PFSK-1 (cell line): Measurements from ENCODE around the gene GSTM2.

Experiments used
- FOXP2 ChIP-seq: optimal IDR thresholded peaks from 2 replicates; pipeline ENCODE3; 2011; ENCODE audit warnings: borderline replicate concordance, control low read depth, inconsistent platforms; ENCODE audit not compliant: insufficient read depth; ENCODE audit errors: extremely low read length, extremely low read depth
- POLR2AphosphoS5 ChIP-seq: IDR thresholded peaks from 2 replicates; pipeline ENCODE4 v1.6.1; 2012; ENCODE audit warnings: low read depth, mild to moderate bottlenecking, control low read depth, low read length, moderate library complexity
- SIN3A ChIP-seq: IDR thresholded peaks from 2 replicates; pipeline ENCODE4 v1.6.1; 2012; ENCODE audit warnings: mild to moderate bottlenecking, low read length, moderate library complexity, borderline replicate concordance; ENCODE audit not compliant: insufficient read depth
- TAF1 ChIP-seq: IDR thresholded peaks from 2 replicates; pipeline ENCODE4 v1.6.1; 2012; ENCODE audit warnings: low read length, control low read depth, borderline replicate concordance; ENCODE audit not compliant: insufficient read depth
- TF ChIP-seq, protein P1 (sequence below), 2 experiments: IDR thresholded peaks; 2 replicates each; pipeline versions ENCODE4 v1.6.1 to v1.8.0; 2011 to 2012; ENCODE audit warnings: low read depth in 2 of 2, low read length in 2 of 2, control low read depth in 1 of 2, inconsistent platforms in 1 of 2, mild to moderate bottlenecking in 1 of 2, moderate library complexity in 1 of 2; ENCODE audit not compliant: insufficient read depth in 1 of 2

Gene GSTM2

DNA sequence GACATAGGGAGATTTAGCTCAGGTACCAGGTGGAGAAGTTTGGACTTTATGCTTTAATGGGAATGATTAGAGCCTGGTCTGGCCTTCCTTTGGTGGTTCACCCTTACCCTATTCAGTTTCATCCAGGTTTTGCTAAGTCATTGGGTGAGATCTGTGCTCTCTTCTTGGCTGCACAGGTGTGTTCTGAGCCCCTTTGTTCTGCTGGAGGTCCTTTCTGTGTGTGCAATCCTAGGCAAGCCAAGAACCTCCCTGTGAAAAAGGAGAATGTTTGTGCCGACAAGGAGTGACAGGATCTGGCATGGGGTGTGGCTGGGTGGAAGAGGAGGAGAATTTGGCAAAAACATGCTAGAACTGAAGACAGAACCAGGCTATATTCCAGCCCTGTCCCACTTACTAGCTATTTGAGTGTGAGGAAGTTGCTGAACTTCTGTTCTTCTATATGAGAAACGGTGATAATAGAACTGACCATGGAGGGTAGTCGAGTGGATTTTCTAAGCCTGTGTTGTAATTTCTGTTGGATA is 48.8 kb downstream of the GSTM2 start:
- TF ChIP-seq, protein P1, sequence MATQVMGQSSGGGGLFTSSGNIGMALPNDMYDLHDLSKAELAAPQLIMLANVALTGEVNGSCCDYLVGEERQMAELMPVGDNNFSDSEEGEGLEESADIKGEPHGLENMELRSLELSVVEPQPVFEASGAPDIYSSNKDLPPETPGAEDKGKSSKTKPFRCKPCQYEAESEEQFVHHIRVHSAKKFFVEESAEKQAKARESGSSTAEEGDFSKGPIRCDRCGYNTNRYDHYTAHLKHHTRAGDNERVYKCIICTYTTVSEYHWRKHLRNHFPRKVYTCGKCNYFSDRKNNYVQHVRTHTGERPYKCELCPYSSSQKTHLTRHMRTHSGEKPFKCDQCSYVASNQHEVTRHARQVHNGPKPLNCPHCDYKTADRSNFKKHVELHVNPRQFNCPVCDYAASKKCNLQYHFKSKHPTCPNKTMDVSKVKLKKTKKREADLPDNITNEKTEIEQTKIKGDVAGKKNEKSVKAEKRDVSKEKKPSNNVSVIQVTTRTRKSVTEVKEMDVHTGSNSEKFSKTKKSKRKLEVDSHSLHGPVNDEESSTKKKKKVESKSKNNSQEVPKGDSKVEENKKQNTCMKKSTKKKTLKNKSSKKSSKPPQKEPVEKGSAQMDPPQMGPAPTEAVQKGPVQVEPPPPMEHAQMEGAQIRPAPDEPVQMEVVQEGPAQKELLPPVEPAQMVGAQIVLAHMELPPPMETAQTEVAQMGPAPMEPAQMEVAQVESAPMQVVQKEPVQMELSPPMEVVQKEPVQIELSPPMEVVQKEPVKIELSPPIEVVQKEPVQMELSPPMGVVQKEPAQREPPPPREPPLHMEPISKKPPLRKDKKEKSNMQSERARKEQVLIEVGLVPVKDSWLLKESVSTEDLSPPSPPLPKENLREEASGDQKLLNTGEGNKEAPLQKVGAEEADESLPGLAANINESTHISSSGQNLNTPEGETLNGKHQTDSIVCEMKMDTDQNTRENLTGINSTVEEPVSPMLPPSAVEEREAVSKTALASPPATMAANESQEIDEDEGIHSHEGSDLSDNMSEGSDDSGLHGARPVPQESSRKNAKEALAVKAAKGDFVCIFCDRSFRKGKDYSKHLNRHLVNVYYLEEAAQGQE (IDR thresholded peaks at IDR 0.05; ENCODE audit: insufficient read depth in 1 of 2, low read depth in 2 of 2, low read length in 2 of 2): no peak
- TF ChIP-seq FOXP2 (no peak), TAF1 (no peak), POLR2AphosphoS5 (no peak), SIN3A (no peak)

DNA sequence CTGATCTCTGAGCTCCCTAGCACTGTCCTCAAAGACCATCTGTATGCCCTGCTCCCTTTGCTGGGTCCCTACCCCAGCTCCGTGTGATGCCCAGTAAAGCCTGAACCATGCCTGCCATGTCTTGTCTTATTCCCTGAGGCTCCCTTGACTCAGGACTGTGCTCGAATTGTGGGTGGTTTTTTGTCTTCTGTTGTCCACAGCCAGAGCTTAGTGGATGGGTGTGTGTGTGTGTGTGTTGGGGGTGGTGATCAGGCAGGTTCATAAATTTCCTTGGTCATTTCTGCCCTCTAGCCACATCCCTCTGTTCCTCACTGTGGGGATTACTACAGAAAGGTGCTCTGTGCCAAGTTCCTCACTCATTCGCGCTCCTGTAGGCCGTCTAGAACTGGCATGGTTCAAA is 49.9 kb downstream of the GSTM2 start:
- TF ChIP-seq TAF1 (no peak), FOXP2 (no peak), SIN3A (no peak), POLR2AphosphoS5 (no peak)
- TF ChIP-seq, protein P1 (IDR thresholded peaks at IDR 0.05; ENCODE audit: insufficient read depth in 1 of 2, low read depth in 2 of 2, low read length in 2 of 2): no peak

GRCh38 chr1:109718495-109718894 is 50.6 kb downstream of the GSTM2 start:
- TF ChIP-seq SIN3A (no peak), POLR2AphosphoS5 (no peak), TAF1 (no peak), FOXP2 (no peak)
- TF ChIP-seq, protein P1 (IDR thresholded peaks at IDR 0.05; ENCODE audit: insufficient read depth in 1 of 2, low read depth in 2 of 2, low read length in 2 of 2): no peak

- no peak for TF ChIP-seq POLR2AphosphoS5
- no peak for TF ChIP-seq FOXP2
- no peak for TF ChIP-seq TAF1
- TF ChIP-seq, protein P1 (IDR thresholded peaks at IDR 0.05; ENCODE audit: insufficient read depth in 1 of 2, low read depth in 2 of 2, low read length in 2 of 2): no peak
- no peak for TF ChIP-seq SIN3A
These were observed 51.5 kb downstream of the GSTM2 start for GRCh38 chr1:109719337-109719837.
